HepG2 (cell line): Measurements from ENCODE around the gene RNPS1. TPM values are rescaled to one million over a fixed set of nuclear protein-coding genes. Genes with fewer than 3 reads are reported as not detected.
A peak's percentile ranks its signal among the peaks of the same experiment; 100 is the strongest.

Source experiments
- FOSL2 ChIP-seq: sonication (generic); formaldehyde crosslinking; IDR thresholded peaks from 2 replicates; pipeline ENCODE4 v1.4.0; 2020; ENCODE audit warnings: missing genetic modification reagents
- MLX ChIP-seq: IDR thresholded peaks from 2 replicates; pipeline ENCODE4 v1.6.1; 2016
- PRDM10 ChIP-seq: sonication (generic); formaldehyde crosslinking; IDR thresholded peaks from 2 replicates; pipeline ENCODE4 v1.4.0; 2020; ENCODE audit warnings: low read depth, missing genetic modification reagents
- PTBP1 ChIP-seq: fragments of 200-400 bp; formaldehyde crosslinking; IDR thresholded peaks from 2 replicates; pipeline ENCODE4 v1.6.1; 2018; ENCODE audit warnings: low read length, low read depth; ENCODE audit not compliant: poor library complexity, severe bottlenecking
- RELA ChIP-seq: sonication (generic); formaldehyde crosslinking; IDR thresholded peaks from 2 replicates; pipeline ENCODE4 v1.4.0; 2020; ENCODE audit warnings: missing genetic modification reagents
- RFX1 ChIP-seq: fragments of 450-650 bp; IDR thresholded peaks from 2 replicates; pipeline ENCODE4 v1.6.1; 2017
- SRY ChIP-seq: sonication (generic); formaldehyde crosslinking; IDR thresholded peaks from 2 replicates; pipeline ENCODE4 v1.8.0; 2022; ENCODE audit warnings: mild to moderate bottlenecking, missing genetic modification reagents
- YEATS4 ChIP-seq: sonication (generic); formaldehyde crosslinking; IDR thresholded peaks from 2 replicates; pipeline ENCODE4 v1.4.0; 2020; ENCODE audit warnings: missing genetic modification reagents, borderline replicate concordance
- ZKSCAN5 ChIP-seq: sonication (generic); formaldehyde crosslinking; IDR thresholded peaks from 2 replicates; pipeline ENCODE4 v1.5.1; 2020; ENCODE audit warnings: mild to moderate bottlenecking, missing genetic modification reagents
- ZNF17 ChIP-seq: sonication (generic); formaldehyde crosslinking; IDR thresholded peaks from 2 replicates; pipeline ENCODE4 v1.5.0; 2020; ENCODE audit warnings: mild to moderate bottlenecking, missing genetic modification reagents
- ZNF234 ChIP-seq: sonication (generic); formaldehyde crosslinking; conservative IDR thresholded peaks from 2 replicates; pipeline ENCODE4 v1.5.1; 2020; ENCODE audit warnings: mild to moderate bottlenecking, missing genetic modification reagents
- ZNF280D ChIP-seq: sonication (generic); formaldehyde crosslinking; IDR thresholded peaks from 2 replicates; pipeline ENCODE4 v1.5.1; 2020; ENCODE audit warnings: mild to moderate bottlenecking, missing genetic modification reagents
- ZNF546 ChIP-seq: sonication (generic); formaldehyde crosslinking; conservative IDR thresholded peaks from 2 replicates; pipeline ENCODE4 v1.8.1; 2023; ENCODE audit warnings: mild to moderate bottlenecking, missing genetic modification reagents
- ZNF703 ChIP-seq: sonication (generic); formaldehyde crosslinking; IDR thresholded peaks from 2 replicates; pipeline ENCODE4 v1.5.1; 2020; ENCODE audit warnings: missing genetic modification reagents, mild to moderate bottlenecking, moderate library complexity, borderline replicate concordance
- polyA plus RNA-seq, 8 experiments: library from polyadenylated mRNA; depleted of rRNA in 3 of 8; stranded (reverse) in 7 of 8; unstranded in 1 of 8; fragments of >200 nt; fragmentation: Illumina TruSeq in 4 of 8; extraction: Trizol in 4 of 8; gene quantifications; 2 replicates each; pipeline versions ENCODE4 v1.2.1 to v1.2.3, GENCODE V29; 2011 to 2016; ENCODE audit warnings: low read depth in 4 of 8, missing spikeins in 1 of 8, mixed read lengths in 1 of 8; ENCODE audit not compliant: insufficient read depth in 1 of 8
- total RNA-seq, 5 experiments: library from RNA; depleted of rRNA; stranded (reverse); fragments of >200 nt; fragmentation: Illumina TruSeq; extraction: Trizol; gene quantifications; 2 replicates each; pipeline ENCODE4 v1.2.3, GENCODE V29; 2016; ENCODE audit warnings: low read depth in 1 of 5
- TF ChIP-seq, protein P1 (sequence below): sonication (generic); formaldehyde crosslinking; IDR thresholded peaks from 2 replicates; pipeline ENCODE4 v1.5.0; 2020; ENCODE audit warnings: mild to moderate bottlenecking, low read depth, missing genetic modification reagents, borderline replicate concordance
- TF ChIP-seq, protein P2 (sequence below): sonication (generic); formaldehyde crosslinking; IDR thresholded peaks from 2 replicates; pipeline ENCODE4 v1.4.0; 2020; ENCODE audit warnings: missing genetic modification reagents, borderline replicate concordance

Gene RNPS1
- total and polyA plus RNA-seq, 2 of the 13 experiments (the other 11 are each of a cell fraction or from before 2014, with no cell fraction given): 126 to 133 TPM

- no peak; the same call in 1 of the 2 replicates for TF ChIP-seq ZNF703 (CRISPR knock-in tag)
- TF ChIP-seq, protein P1, sequence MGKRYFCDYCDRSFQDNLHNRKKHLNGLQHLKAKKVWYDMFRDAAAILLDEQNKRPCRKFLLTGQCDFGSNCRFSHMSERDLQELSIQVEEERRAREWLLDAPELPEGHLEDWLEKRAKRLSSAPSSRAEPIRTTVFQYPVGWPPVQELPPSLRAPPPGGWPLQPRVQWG: no peak
- peak; percentile 83; the same call in 1 of the 2 replicates for TF ChIP-seq YEATS4 (CRISPR knock-in tag)
- TF ChIP-seq RELA (CRISPR knock-in tag): no peak
- peak; percentile 96 for TF ChIP-seq RFX1
- peak; percentile 78; the same call in 1 of the 2 replicates for TF ChIP-seq SRY (CRISPR knock-in tag)
- TF ChIP-seq MLX (CRISPR knock-in tag): no peak
- TF ChIP-seq ZNF546 (CRISPR knock-in tag): 0 out of 2 replicates have a peak, but pooled peaks have one; percentile 43
- peak; percentile 52; the same call in 1 of the 2 replicates for TF ChIP-seq ZNF280D
- no peak for TF ChIP-seq ZNF234 (CRISPR knock-in tag)
- TF ChIP-seq ZNF17: no peak
- TF ChIP-seq ZKSCAN5 (CRISPR knock-in tag): no peak
- TF ChIP-seq, protein P2, sequence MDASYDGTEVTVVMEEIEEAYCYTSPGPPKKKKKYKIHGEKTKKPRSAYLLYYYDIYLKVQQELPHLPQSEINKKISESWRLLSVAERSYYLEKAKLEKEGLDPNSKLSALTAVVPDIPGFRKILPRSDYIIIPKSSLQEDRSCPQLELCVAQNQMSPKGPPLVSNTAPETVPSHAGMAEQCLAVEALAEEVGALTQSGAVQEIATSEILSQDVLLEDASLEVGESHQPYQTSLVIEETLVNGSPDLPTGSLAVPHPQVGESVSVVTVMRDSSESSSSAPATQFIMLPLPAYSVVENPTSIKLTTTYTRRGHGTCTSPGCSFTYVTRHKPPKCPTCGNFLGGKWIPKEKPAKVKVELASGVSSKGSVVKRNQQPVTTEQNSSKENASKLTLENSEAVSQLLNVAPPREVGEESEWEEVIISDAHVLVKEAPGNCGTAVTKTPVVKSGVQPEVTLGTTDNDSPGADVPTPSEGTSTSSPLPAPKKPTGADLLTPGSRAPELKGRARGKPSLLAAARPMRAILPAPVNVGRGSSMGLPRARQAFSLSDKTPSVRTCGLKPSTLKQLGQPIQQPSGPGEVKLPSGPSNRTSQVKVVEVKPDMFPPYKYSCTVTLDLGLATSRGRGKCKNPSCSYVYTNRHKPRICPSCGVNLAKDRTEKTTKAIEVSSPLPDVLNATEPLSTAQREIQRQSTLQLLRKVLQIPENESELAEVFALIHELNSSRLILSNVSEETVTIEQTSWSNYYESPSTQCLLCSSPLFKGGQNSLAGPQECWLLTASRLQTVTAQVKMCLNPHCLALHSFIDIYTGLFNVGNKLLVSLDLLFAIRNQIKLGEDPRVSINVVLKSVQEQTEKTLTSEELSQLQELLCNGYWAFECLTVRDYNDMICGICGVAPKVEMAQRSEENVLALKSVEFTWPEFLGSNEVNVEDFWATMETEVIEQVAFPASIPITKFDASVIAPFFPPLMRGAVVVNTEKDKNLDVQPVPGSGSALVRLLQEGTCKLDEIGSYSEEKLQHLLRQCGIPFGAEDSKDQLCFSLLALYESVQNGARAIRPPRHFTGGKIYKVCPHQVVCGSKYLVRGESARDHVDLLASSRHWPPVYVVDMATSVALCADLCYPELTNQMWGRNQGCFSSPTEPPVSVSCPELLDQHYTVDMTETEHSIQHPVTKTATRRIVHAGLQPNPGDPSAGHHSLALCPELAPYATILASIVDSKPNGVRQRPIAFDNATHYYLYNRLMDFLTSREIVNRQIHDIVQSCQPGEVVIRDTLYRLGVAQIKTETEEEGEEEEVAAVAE (CRISPR knock-in tag): no peak; the same call in 1 of the 2 replicates
- peak; percentile 58; the same call in 1 of the 2 replicates for TF ChIP-seq PRDM10 (CRISPR knock-in tag)
- TF ChIP-seq PTBP1: no peak
- peak; percentile 55 for TF ChIP-seq FOSL2 (CRISPR knock-in tag)
These were observed 44.5 kb downstream of the RNPS1 start, which contains the start of gene E4F1 (continued) for GRCh38 chr16:2223221-2223941.
